K562 (cell line): Measurements from ENCODE around the gene MGST2. TPM values are rescaled to one million over a fixed set of nuclear protein-coding genes. Genes with fewer than 3 reads are reported as not detected.

ENCODE experiments used
- ATAC-seq: fragments of 200-7000 bp; cut with Tn5 transposase; 3 replicates; pipeline ENCODE4 v1.9.1; 2020; ENCODE audit warnings: moderate library complexity
- BruUV-seq: library from RNA; stranded (reverse); fragments of 400-500 nt; replicated peaks from 2 replicates; lab custom pipeline; 2021; lab: Mats Ljungman, UMichigan
- CTCF ChIA-PET: fragments of 300-600 bp; formaldehyde crosslinking; extraction: SDS; loops from one replicate; lab custom pipeline; 2021; ENCODE audit warnings: low intra/inter-chr PET ratio; lab: Yijun Ruan, JAX
- POLR2A ChIA-PET: fragments of 300-600, 350-650 bp; sonication (Branson Sonifier 250); formaldehyde crosslinking; extraction: SDS; loops from one replicate; lab custom pipeline; 2021; ENCODE audit warnings: antibody characterized with exemption, inconsistent platforms; lab: Yijun Ruan, JAX
- DNase-seq, 4 experiments: peaks; one replicate each; pipeline versions ENCODE4 v3.0.0 to v3.0.0-alpha.2; 2011 to 2018; ENCODE audit warnings: low spot score in 3 of 4, mixed read lengths in 3 of 4; ENCODE audit errors: extremely low read depth in 1 of 4
- FAIRE-seq: peaks from 2 replicates; lab custom pipeline; 2011; peaks lifted over from hg19 to GRCh38; lab: Jason Lieb, UNC
- H2AFZ ChIP-seq: 2 replicates; pipeline ENCODE4 v1.6.0; 2011; ENCODE audit warnings: low read depth, low read length, control low read depth, inconsistent platforms
- H3K27ac ChIP-seq: fragments of 200-600 bp; 3 replicates; pipeline ENCODE4 v1.8.0; 2011; ENCODE audit warnings: low read depth, mild to moderate bottlenecking, control low read depth, inconsistent platforms, low read length, moderate library complexity, mixed read lengths; ENCODE audit errors: extremely low read depth
- H3K27me3 ChIP-seq, 2 experiments: fragments of 300-600 bp in 1 of 2; 2 replicates in 1 of 2; 3 replicates in 1 of 2; pipeline versions ENCODE4 v1.6.0 to v1.8.0; 2011; ENCODE audit warnings: inconsistent platforms in 2 of 2, low read length in 2 of 2, mild to moderate bottlenecking in 1 of 2, mixed read lengths in 1 of 2, moderate library complexity in 1 of 2; ENCODE audit not compliant: control insufficient read depth in 2 of 2, insufficient read depth in 2 of 2
- H3K36me3 ChIP-seq: fragments of 300-600 bp; 3 replicates; pipeline ENCODE4 v1.8.0; 2011; ENCODE audit warnings: mild to moderate bottlenecking, low read length, inconsistent platforms; ENCODE audit not compliant: control insufficient read depth, insufficient read depth
- H3K4me1 ChIP-seq, 2 experiments: fragments of 200-600 bp in 1 of 2; replicated peaks in 1 of 2; 2 replicates in 1 of 2; 3 replicates in 1 of 2; pipeline versions ENCODE4 v1.5.1 to v1.8.0; 2011; ENCODE audit warnings: inconsistent platforms in 2 of 2, low read length in 2 of 2, mild to moderate bottlenecking in 1 of 2, mixed read lengths in 1 of 2, moderate library complexity in 1 of 2; ENCODE audit not compliant: control insufficient read depth in 2 of 2, insufficient read depth in 2 of 2
- H3K4me2 ChIP-seq: 2 replicates; pipeline ENCODE4 v1.6.1; 2011; ENCODE audit warnings: low read length, control low read depth, inconsistent platforms, mixed read lengths; ENCODE audit not compliant: insufficient read depth
- H3K4me3 ChIP-seq: fragments of 200-600 bp; sonication (generic), shearing (Covaris generic); 2 replicates; pipeline ENCODE4 v1.5.1; 2016; ENCODE audit warnings: control low read depth, inconsistent platforms
- H3K79me2 ChIP-seq: fragments of 200-600 bp; 3 replicates; pipeline ENCODE4 v1.8.0; 2011; ENCODE audit warnings: low read length, inconsistent platforms; ENCODE audit not compliant: control insufficient read depth, insufficient read depth
- H3K9ac ChIP-seq, 2 experiments: 2 replicates each; pipeline versions ENCODE4 v1.6.0 to v1.6.1; 2011; ENCODE audit warnings: low read depth in 2 of 2, low read length in 2 of 2, control low read depth in 1 of 2, inconsistent platforms in 1 of 2, mild to moderate bottlenecking in 1 of 2, mixed read lengths in 1 of 2; ENCODE audit not compliant: insufficient read depth in 1 of 2
- H3K9me1 ChIP-seq: one replicate; pipeline ENCODE4 v1.6.0; 2011; ENCODE audit warnings: inconsistent platforms, mild to moderate bottlenecking, low read length, moderate library complexity; ENCODE audit not compliant: control insufficient read depth, insufficient read depth
- H3K9me3 ChIP-seq: replicated peaks from 2 replicates; pipeline ENCODE4 v1.5.1; 2011; ENCODE audit warnings: low read depth, low read length, inconsistent platforms; ENCODE audit not compliant: control insufficient read depth, insufficient read depth
- H4K20me1 ChIP-seq: replicated peaks from 2 replicates; pipeline ENCODE4 v1.6.1; 2011; ENCODE audit warnings: low read length, inconsistent platforms, mixed read lengths; ENCODE audit not compliant: control insufficient read depth, insufficient read depth
- CUX1 ChIP-seq: fragments of 200-800 bp; sonication (Bioruptor generic); IDR thresholded peaks from 2 replicates; pipeline ENCODE4 v1.6.1; 2016; ENCODE audit warnings: missing genetic modification characterization, missing compliant biosample characterization
- KAT8 ChIP-seq: fragments of 450-650 bp; IDR thresholded peaks from 2 replicates; pipeline ENCODE4 v1.6.1; 2016; ENCODE audit warnings: low read depth, mild to moderate bottlenecking
- NFE2L1 ChIP-seq: fragments of 450-650 bp; IDR thresholded peaks from 2 replicates; pipeline ENCODE4 v1.6.1; 2016; ENCODE audit warnings: missing genetic modification characterization, low read depth, mild to moderate bottlenecking, missing compliant biosample characterization, moderate library complexity, borderline replicate concordance
- SMARCA4 ChIP-seq: fragments of 450-650 bp; IDR thresholded peaks from 2 replicates; pipeline ENCODE4 v1.6.1; 2016
- SNIP1 ChIP-seq: fragments of 450-650 bp; IDR thresholded peaks from 2 replicates; pipeline ENCODE4 v1.7.1; 2017; ENCODE audit warnings: low read depth, mild to moderate bottlenecking
- THAP7 ChIP-seq: fragments of 250-450 bp; sonication (Bioruptor Pico); IDR thresholded peaks from 2 replicates; pipeline ENCODE4 v1.5.0; 2021
- VEZF1 ChIP-seq: fragments of 200-800 bp; sonication (Bioruptor generic); IDR thresholded peaks from 2 replicates; pipeline ENCODE4 v1.6.1; 2017; ENCODE audit warnings: missing genetic modification characterization, missing compliant biosample characterization
- ZNF445 ChIP-seq: fragments of 250-450 bp; sonication (Bioruptor Pico); IDR thresholded peaks from 2 replicates; pipeline ENCODE4 v1.4.0; 2020; ENCODE audit warnings: low read depth, mild to moderate bottlenecking, moderate library complexity
- ZNF561 ChIP-seq: fragments of 450-650 bp; formaldehyde crosslinking; conservative IDR thresholded peaks from 2 replicates; pipeline ENCODE4 v1.4.0; 2020; ENCODE audit warnings: mild to moderate bottlenecking, moderate library complexity
- ZNF778 ChIP-seq: fragments of 450-650 bp; formaldehyde crosslinking; IDR thresholded peaks from 2 replicates; pipeline ENCODE4 v1.4.0; 2020; ENCODE audit warnings: mild to moderate bottlenecking, moderate library complexity
- WGBS: fragments of 100-300 bp; shearing (Covaris generic); methylation state at CpG from one replicate; pipeline ENCODE4 v1.1.6; 2016; ENCODE audit warnings: low coverage, mixed read lengths; ENCODE audit not compliant: insufficient coverage; ENCODE audit errors: missing lambda C conversion rate; 5-methylcytosine and 5-hydroxymethylcytosine counted together
- in situ Hi-C: fragments of 300-500 bp; cut with MboI; formaldehyde crosslinking; loops from 4 replicates; pipeline ENCODE4 v1.15.0; 2018; ENCODE audit warnings: inconsistent platforms, mixed read lengths
- intact Hi-C: fragments of 100-400 bp; cut with micrococcal nuclease; formaldehyde crosslinking; loops from 2 replicates; pipeline ENCODE4 v1.14.2; 2022
- polyA plus RNA-seq, 8 experiments: library from polyadenylated mRNA; depleted of rRNA in 4 of 8; stranded (reverse) in 5 of 8; unstranded in 3 of 8; fragments of >200 nt; fragmentation: Nextera tagmentation in 2 of 8; fragmentation: Illumina TruSeq in 1 of 8; extraction: Ambion mirVana in 2 of 8; extraction: Trizol in 1 of 8; gene quantifications; 2 replicates each; pipeline versions ENCODE4 v1.2.1 to v1.2.3, GENCODE V29; 2011 to 2014; ENCODE audit warnings: inconsistent platforms in 1 of 8, missing spikeins in 1 of 8
- total RNA-seq, 7 experiments: library from RNA; depleted of rRNA in 6 of 7; stranded (reverse); fragments of >200 nt in 6 of 7; fragmentation: Illumina TruSeq in 2 of 7; extraction: Trizol in 2 of 7; gene quantifications; 2 replicates each; pipeline versions ENCODE4 v1.2.1 to v1.2.3, GENCODE V29; 2011 to 2021; ENCODE audit warnings: low replicate concordance in 1 of 7

MGST2 gene
- total and polyA plus RNA-seq, 9 of the 15 experiments (the other 6 are each of a cell fraction or from before 2014, with no cell fraction given) = 38.7 to 115 (median 84.6) TPM

- no peak for TF ChIP-seq CUX1 (CRISPR knock-in tag)
Measured at GRCh38 chr4:139736661-139737060, 71.0 kb downstream of the MGST2 start (continued).

- ChIA-PET CTCF (no interaction called here), POLR2A (no interaction called here)
- FAIRE-seq (no peak), ATAC-seq (no peak)
- Histone ChIP-seq H3K27me3 (peaks cover 7 to 18% of the 10 kb centered on the region in 2 experiments), H3K9me3 (no peaks in the 10 kb centered on the region), H3K9me1 (no peaks in the 10 kb centered on the region), H3K9ac (no peak overlapping the region), H3K4me3 (no peak overlapping the region), H3K79me2 (no peaks in the 10 kb centered on the region)
- TF ChIP-seq ZNF445 (no peak), NFE2L1 (tag) (no peak), ZNF561 (CRISPR knock-in tag) (no peak), SMARCA4 (no peak), THAP7 (CRISPR knock-in tag) (no peak), VEZF1 (no peak), ZNF778 (CRISPR knock-in tag) (no peak), KAT8 (no peak), SNIP1 (no peak)
- TF ChIP-seq, all 486 proteins: peak for 0
- WGBS = 23% methylated on average over 2 of the region's 2 CpGs
- Histone ChIP-seq H4K20me1 (no peaks in the 10 kb centered on the region; the same call in 1 of the 2 replicates), H3K36me3 (no peaks in the 10 kb centered on the region), H3K27ac (no peak overlapping the region), H2AFZ (no peak overlapping the region), H3K4me2 (no peak overlapping the region), H3K4me1 (no peaks in the 10 kb centered on the region)
- no peak for DNase-seq
- in situ Hi-C loops = no loop called here
- intact Hi-C loops = no loop called here
- BruUV-seq = no TSS peak
Measured at GRCh38 chr4:139738846-139739613, 73.4 kb downstream of the MGST2 start.
